ENCODE data around the gene PPP1R10. TPM values are rescaled to one million over a fixed set of nuclear protein-coding genes. Genes with fewer than 3 reads are reported as not detected.
A peak's percentile ranks its signal among the peaks of the same experiment; 100 is the strongest.

PPP1R10 gene
- total and polyA plus RNA-seq, 2 of the 13 experiments (the other 11 are each of a cell fraction or from before 2014, with no cell fraction given) = 26.3 to 38.4 TPM

- peak; percentile 87; the same call in 1 of the 2 replicates for TF ChIP-seq THAP8 (CRISPR knock-in tag; IDR thresholded peaks at IDR 0.05; ENCODE audit: borderline replicate concordance)
- peak; percentile 84 for TF ChIP-seq GMEB1 (CRISPR knock-in tag; IDR thresholded peaks at IDR 0.05; ENCODE audit: borderline replicate concordance)
- peak; percentile 66; the same call in 1 of the 2 replicates for TF ChIP-seq MAFG (CRISPR knock-in tag; IDR thresholded peaks at IDR 0.05)
- peak; percentile 99; the same call in 1 of the 2 replicates for TF ChIP-seq ZNF598 (CRISPR knock-in tag; IDR thresholded peaks at IDR 0.05; ENCODE audit: borderline replicate concordance)
- TF ChIP-seq MATR3 (CRISPR knock-in tag; IDR thresholded peaks at IDR 0.05) = no peak; the same call in 1 of the 2 replicates
- TF ChIP-seq E2F5 (CRISPR knock-in tag; conservative IDR thresholded peaks at IDR 0.05) = no peak
- peak; percentile 80; the same call in 1 of the 2 replicates for TF ChIP-seq SMAD3 (CRISPR knock-in tag; IDR thresholded peaks at IDR 0.05)
- no peak; the same call in 1 of the 2 replicates for TF ChIP-seq CHD2 (IDR thresholded peaks at IDR 0.05; ENCODE audit: low read depth, low read length)
- peak; percentile 14; the same call in 1 of the 2 replicates for TF ChIP-seq NR2F6 (IDR thresholded peaks at IDR 0.05)
- TF ChIP-seq NR2F6 (CRISPR knock-in tag; IDR thresholded peaks at IDR 0.05) = peak; percentile 56
- TF ChIP-seq KMT2B (CRISPR knock-in tag; IDR thresholded peaks at IDR 0.05) = peak; percentile 97
- TF ChIP-seq ZNF577 (CRISPR knock-in tag; IDR thresholded peaks at IDR 0.05; ENCODE audit: borderline replicate concordance, low read depth) = peak; percentile 92
- TF ChIP-seq ATF5 (CRISPR knock-in tag; IDR thresholded peaks at IDR 0.05; ENCODE audit: low read depth) = peak; percentile 96
- TF ChIP-seq ZNF557 (CRISPR knock-in tag; IDR thresholded peaks at IDR 0.05) = no peak
- peak; percentile 96 for TF ChIP-seq ZNF883 (CRISPR knock-in tag; IDR thresholded peaks at IDR 0.05; ENCODE audit: not compliant biosample characterization)
- TF ChIP-seq ZNF382 (CRISPR knock-in tag; IDR thresholded peaks at IDR 0.05; ENCODE audit: borderline replicate concordance) = no peak
- TF ChIP-seq ZNF790 (CRISPR knock-in tag; IDR thresholded peaks at IDR 0.05; ENCODE audit: borderline replicate concordance) = peak; percentile 93; the same call in 1 of the 2 replicates
- no peak for TF ChIP-seq CBFB (CRISPR knock-in tag; IDR thresholded peaks at IDR 0.05)
- TF ChIP-seq BORCS8-MEF2B (CRISPR knock-in tag; IDR thresholded peaks at IDR 0.05) = peak; percentile 99
- TF ChIP-seq ZNF432 (CRISPR knock-in tag; IDR thresholded peaks at IDR 0.05; ENCODE audit: borderline replicate concordance) = no peak
- no peak for TF ChIP-seq ATF6 (CRISPR knock-in tag; conservative IDR thresholded peaks at IDR 0.05)
- peak; percentile 94 for TF ChIP-seq YEATS2 (CRISPR knock-in tag; IDR thresholded peaks at IDR 0.05; ENCODE audit: borderline replicate concordance)
- TF ChIP-seq ZNF337 (CRISPR knock-in tag; IDR thresholded peaks at IDR 0.05; ENCODE audit: borderline replicate concordance, low read depth) = peak; percentile 95; the same call in 1 of the 2 replicates
These were observed 59.9 kb downstream of the PPP1R10 start, which contains the start of gene PRR3 (continued) for GRCh38 chr6:30556906-30557682.
